ENCODE data around the gene C12orf60.

Gene C12orf60

DNA sequence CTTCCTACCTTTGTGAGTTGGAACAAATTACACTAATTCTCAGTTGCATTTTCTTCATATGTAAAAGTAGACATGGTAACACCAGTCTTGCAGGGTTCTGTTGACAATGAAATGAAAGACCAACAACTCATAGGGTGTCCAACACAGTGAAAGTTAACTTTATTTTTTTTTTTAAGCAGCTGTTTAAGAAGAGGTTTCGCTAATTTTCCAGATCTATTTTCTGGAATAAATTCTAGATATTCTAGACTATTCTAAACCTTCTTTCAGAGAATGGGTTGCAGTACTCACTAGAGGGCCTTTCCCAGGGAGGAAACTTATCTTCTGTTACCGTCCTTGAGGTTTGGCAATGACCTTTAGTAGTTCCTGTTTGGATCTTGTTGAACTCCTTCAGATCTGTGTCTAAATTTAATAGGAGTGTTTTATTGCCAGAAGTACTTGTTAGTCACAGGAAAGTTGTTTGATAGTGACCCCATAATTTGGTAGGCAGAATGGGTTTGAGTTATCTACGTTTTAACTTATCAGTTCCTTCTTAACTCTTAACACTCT lies 42.6 kb downstream of the C12orf60 start:
- no peaks in the 10 kb centered on the region for H3K9me3 ChIP-seq (ENCODE audit: control insufficient read depth in 2 of 2, low read length in 2 of 2)
- no peaks in the 10 kb centered on the region for H3K36me3 ChIP-seq (ENCODE audit: control insufficient read depth in 2 of 2, insufficient read depth in 2 of 2, low read length in 2 of 2)
- H3K4me1 ChIP-seq (ENCODE audit: control insufficient read depth in 2 of 2, insufficient read depth in 2 of 2, low read length in 2 of 2), result peaks cover 0 to 11% of the 10 kb centered on the region in 2 donors
- no peak overlapping the region for H3K4me3 ChIP-seq (ENCODE audit: low read length in 2 of 2)
- H3K9ac ChIP-seq (ENCODE audit: low read depth in 1 of 2, low read length in 2 of 2), result peak overlapping the region in 1 of 2 donors; percentile 14
- no peak overlapping the region for H3K27ac ChIP-seq (ENCODE audit: low read depth in 2 of 2, low read length in 2 of 2)
- H3K27me3 ChIP-seq (ENCODE audit: control insufficient read depth in 2 of 2, insufficient read depth in 2 of 2, low read length in 2 of 2), result no peaks in the 10 kb centered on the region

DNA sequence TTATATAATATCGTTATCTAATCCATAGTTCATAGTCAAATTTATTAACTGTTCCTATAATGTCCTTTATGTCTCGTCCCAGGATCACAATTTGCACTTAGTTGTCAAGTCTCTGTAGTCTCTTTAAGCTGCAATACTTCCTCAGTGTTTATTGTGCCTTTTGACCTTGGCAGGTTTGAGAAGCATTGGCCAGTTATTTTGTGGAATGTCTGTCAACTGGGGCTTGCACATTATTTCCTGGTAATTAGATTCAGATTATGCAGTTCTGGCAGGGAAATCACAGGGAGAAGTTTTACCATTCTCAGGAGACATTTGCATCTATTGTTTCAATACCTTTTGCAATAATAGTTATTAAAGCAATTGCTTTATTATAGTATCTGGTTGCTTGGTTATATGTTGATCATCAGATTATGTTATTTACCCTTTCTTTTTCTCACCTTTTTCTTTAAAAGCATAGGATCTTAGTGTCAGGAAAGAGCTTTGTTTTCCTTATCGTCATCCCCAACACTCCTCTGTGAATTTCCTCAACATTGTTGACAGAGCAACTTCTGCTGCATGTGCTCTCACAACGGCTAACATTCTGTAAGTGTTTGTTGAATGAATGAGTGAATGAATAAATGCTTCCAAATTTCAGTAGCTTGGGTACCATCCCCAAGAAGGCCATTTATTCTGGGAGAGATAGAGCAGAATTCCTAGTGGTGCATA lies 43.6 kb downstream of the C12orf60 start:
- H3K9ac ChIP-seq (ENCODE audit: low read depth in 1 of 2, low read length in 2 of 2), result no peak overlapping the region
- H3K27me3 ChIP-seq (ENCODE audit: control insufficient read depth in 2 of 2, insufficient read depth in 2 of 2, low read length in 2 of 2), result no peaks in the 10 kb centered on the region
- no peak overlapping the region for H3K27ac ChIP-seq (ENCODE audit: low read depth in 2 of 2, low read length in 2 of 2)
- H3K9me3 ChIP-seq (ENCODE audit: control insufficient read depth in 2 of 2, low read length in 2 of 2), result no peaks in the 10 kb centered on the region
- no peak overlapping the region for H3K4me3 ChIP-seq (ENCODE audit: low read length in 2 of 2)
- no peaks in the 10 kb centered on the region for H3K36me3 ChIP-seq (ENCODE audit: control insufficient read depth in 2 of 2, insufficient read depth in 2 of 2, low read length in 2 of 2)
- H3K4me1 ChIP-seq (ENCODE audit: control insufficient read depth in 2 of 2, insufficient read depth in 2 of 2, low read length in 2 of 2), result peaks cover 0 to 6% of the 10 kb centered on the region in 2 donors

DNA sequence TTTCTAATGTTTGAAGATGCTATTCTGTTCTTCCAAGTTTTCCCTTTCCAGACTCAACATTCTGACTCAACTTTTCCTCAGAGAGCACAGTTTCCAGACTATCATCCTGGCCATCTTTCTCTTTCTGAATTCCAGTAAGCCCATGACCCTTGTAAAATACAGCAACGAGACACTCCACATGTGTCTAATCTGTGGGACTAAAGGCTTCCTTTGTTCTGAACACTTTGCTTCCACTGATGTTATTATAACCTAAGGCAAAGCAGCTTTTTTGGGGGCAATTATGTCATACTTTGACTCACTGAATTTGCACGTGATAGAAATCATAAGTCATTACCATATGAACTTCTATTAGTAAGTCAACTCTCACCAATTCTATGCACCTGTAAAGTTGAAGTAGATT lies 46.2 kb downstream of the C12orf60 start:
- Histone ChIP-seq H3K27ac (ENCODE audit: low read depth in 2 of 2, low read length in 2 of 2) (no peak overlapping the region), H3K36me3 (ENCODE audit: control insufficient read depth in 2 of 2, insufficient read depth in 2 of 2, low read length in 2 of 2) (no peaks in the 10 kb centered on the region), H3K27me3 (ENCODE audit: control insufficient read depth in 2 of 2, insufficient read depth in 2 of 2, low read length in 2 of 2) (no peaks in the 10 kb centered on the region), H3K4me1 (ENCODE audit: control insufficient read depth in 2 of 2, insufficient read depth in 2 of 2, low read length in 2 of 2) (peaks cover 0 to 2% of the 10 kb centered on the region in 2 donors), H3K4me3 (ENCODE audit: low read length in 2 of 2) (no peak overlapping the region), H3K9me3 (ENCODE audit: control insufficient read depth in 2 of 2, low read length in 2 of 2) (no peaks in the 10 kb centered on the region), H3K9ac (ENCODE audit: low read depth in 1 of 2, low read length in 2 of 2) (no peak overlapping the region)

DNA sequence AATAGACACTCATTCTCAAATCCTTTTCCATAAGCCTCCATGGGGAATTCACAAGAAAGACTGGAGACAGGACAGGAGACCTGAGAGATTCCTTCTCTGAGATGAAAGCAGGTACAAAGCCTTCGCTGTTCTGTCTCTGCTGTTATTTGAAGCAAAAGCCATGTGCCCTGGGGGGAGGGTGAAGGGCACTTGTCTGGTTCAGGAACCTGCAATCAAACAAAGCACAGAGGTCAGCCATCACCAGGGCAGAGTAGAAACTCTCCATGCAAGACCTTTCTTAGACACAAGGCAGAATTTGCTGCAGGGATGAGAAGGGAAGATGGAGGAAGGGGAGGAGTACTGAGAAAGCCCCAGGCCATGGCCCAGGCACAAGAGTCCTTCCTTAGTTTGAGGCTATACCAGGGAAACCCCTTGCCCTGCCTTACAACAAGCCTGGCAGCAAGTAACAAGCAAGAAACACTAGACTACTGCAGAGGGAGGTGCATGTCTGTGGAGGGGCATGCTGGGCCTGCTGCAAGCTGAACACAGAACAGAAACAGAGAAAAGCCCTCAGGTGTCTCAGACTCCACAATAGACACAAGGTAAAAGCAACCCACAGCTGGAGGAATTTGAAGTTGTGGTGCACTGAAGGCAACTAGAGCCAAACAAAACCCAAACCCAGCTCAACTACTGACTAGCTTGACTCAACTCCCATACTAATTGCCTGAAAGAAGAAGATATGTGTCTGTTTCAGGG lies 47.6 kb downstream of the C12orf60 start:
- Histone ChIP-seq H3K9ac (ENCODE audit: low read depth in 1 of 2, low read length in 2 of 2) (no peak overlapping the region), H3K4me1 (ENCODE audit: control insufficient read depth in 2 of 2, insufficient read depth in 2 of 2, low read length in 2 of 2) (peaks cover 0 to 2% of the 10 kb centered on the region in 2 donors), H3K9me3 (ENCODE audit: control insufficient read depth in 2 of 2, low read length in 2 of 2) (no peaks in the 10 kb centered on the region), H3K27ac (ENCODE audit: low read depth in 2 of 2, low read length in 2 of 2) (no peak overlapping the region), H3K27me3 (ENCODE audit: control insufficient read depth in 2 of 2, insufficient read depth in 2 of 2, low read length in 2 of 2) (no peaks in the 10 kb centered on the region), H3K4me3 (ENCODE audit: low read length in 2 of 2) (no peak overlapping the region), H3K36me3 (ENCODE audit: control insufficient read depth in 2 of 2, insufficient read depth in 2 of 2, low read length in 2 of 2) (no peaks in the 10 kb centered on the region)

DNA sequence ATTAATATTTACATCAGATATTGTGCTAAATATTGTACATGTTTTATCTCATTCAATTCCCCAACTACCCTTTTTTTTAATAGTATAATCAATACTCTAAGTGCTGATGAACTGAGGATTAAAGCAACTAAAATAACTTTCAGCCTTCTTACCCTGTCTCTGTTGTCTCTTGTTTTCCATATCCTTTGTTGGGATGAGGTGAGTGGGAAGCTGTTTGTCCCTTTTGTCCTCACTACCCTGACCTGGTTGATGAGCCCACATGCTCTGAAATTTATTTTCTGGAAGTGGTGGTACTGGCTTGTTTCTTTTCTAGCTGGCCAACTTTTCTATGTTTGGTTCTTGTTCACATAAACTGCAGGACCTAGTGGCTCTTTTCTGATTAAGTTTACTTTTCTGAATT lies 49.4 kb downstream of the C12orf60 start:
- Histone ChIP-seq H3K4me3 (ENCODE audit: low read length in 2 of 2) (no peak overlapping the region), H3K36me3 (ENCODE audit: control insufficient read depth in 2 of 2, insufficient read depth in 2 of 2, low read length in 2 of 2) (no peaks in the 10 kb centered on the region), H3K9ac (ENCODE audit: low read depth in 1 of 2, low read length in 2 of 2) (no peak overlapping the region), H3K27me3 (ENCODE audit: control insufficient read depth in 2 of 2, insufficient read depth in 2 of 2, low read length in 2 of 2) (no peaks in the 10 kb centered on the region), H3K27ac (ENCODE audit: low read depth in 2 of 2, low read length in 2 of 2) (no peak overlapping the region), H3K9me3 (ENCODE audit: control insufficient read depth in 2 of 2, low read length in 2 of 2) (no peaks in the 10 kb centered on the region), H3K4me1 (ENCODE audit: control insufficient read depth in 2 of 2, insufficient read depth in 2 of 2, low read length in 2 of 2) (no peaks in the 10 kb centered on the region)

DNA sequence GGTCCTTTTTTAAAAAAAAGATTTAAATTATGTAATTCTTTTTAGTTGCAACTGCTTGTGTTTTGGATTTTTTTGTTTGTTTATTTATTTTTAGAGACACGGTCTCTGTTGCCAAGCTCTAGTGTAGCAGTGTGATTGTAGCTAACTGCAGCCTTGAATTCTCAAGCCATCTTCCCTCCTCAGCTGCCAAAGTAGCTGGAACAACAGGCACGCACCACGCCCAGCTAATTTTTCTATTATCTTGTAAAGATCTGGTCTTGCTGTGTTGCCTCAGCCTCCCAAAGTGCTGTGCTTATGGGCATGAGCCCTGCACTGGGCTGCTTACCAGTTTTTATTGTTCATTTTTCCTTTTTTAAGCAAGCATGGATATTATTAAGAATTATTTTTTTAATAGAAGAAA lies 50.5 kb downstream of the C12orf60 start:
- Histone ChIP-seq H3K36me3 (ENCODE audit: control insufficient read depth in 2 of 2, insufficient read depth in 2 of 2, low read length in 2 of 2) (no peaks in the 10 kb centered on the region), H3K27ac (ENCODE audit: low read depth in 2 of 2, low read length in 2 of 2) (no peak overlapping the region), H3K9ac (ENCODE audit: low read depth in 1 of 2, low read length in 2 of 2) (no peak overlapping the region), H3K4me1 (ENCODE audit: control insufficient read depth in 2 of 2, insufficient read depth in 2 of 2, low read length in 2 of 2) (no peaks in the 10 kb centered on the region), H3K9me3 (ENCODE audit: control insufficient read depth in 2 of 2, low read length in 2 of 2) (no peaks in the 10 kb centered on the region), H3K27me3 (ENCODE audit: control insufficient read depth in 2 of 2, insufficient read depth in 2 of 2, low read length in 2 of 2) (no peaks in the 10 kb centered on the region), H3K4me3 (ENCODE audit: low read length in 2 of 2) (no peak overlapping the region)

DNA sequence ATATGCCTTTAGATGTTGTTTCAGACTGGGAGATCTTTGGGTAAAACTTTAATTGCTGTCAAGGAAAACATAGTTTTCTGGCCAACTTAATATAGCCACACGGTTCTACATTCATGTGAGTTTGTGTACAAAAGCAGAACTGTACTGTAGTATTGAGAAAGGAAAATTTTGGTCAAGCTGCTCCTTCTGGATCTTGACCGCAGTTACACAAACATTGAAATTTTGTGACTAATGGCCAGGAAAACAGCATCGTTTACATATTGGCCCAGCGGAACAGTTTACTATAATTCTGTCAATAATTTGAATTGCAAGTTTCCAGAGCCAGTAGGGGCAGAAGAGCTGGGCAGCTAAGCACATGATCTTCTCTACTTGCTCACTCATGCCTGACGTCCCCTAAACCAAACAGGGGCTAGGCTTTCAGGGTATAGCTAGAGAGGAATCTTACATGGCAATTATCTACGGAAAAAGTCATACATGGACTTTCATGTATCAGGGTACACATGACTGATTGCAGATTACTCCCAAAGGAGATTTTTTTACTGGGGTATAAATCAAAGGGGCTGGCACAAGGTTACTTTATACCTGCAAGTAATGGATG lies 51.2 kb downstream of the C12orf60 start:
- no peak overlapping the region for H3K9ac ChIP-seq (ENCODE audit: low read depth in 1 of 2, low read length in 2 of 2)
- H3K9me3 ChIP-seq (ENCODE audit: control insufficient read depth in 2 of 2, low read length in 2 of 2), result no peaks in the 10 kb centered on the region
- no peak overlapping the region for H3K27ac ChIP-seq (ENCODE audit: low read depth in 2 of 2, low read length in 2 of 2)
- no peaks in the 10 kb centered on the region for H3K4me1 ChIP-seq (ENCODE audit: control insufficient read depth in 2 of 2, insufficient read depth in 2 of 2, low read length in 2 of 2)
- H3K4me3 ChIP-seq (ENCODE audit: low read length in 2 of 2), result no peak overlapping the region
- no peaks in the 10 kb centered on the region for H3K36me3 ChIP-seq (ENCODE audit: control insufficient read depth in 2 of 2, insufficient read depth in 2 of 2, low read length in 2 of 2)
- H3K27me3 ChIP-seq (ENCODE audit: control insufficient read depth in 2 of 2, insufficient read depth in 2 of 2, low read length in 2 of 2), result no peaks in the 10 kb centered on the region

DNA sequence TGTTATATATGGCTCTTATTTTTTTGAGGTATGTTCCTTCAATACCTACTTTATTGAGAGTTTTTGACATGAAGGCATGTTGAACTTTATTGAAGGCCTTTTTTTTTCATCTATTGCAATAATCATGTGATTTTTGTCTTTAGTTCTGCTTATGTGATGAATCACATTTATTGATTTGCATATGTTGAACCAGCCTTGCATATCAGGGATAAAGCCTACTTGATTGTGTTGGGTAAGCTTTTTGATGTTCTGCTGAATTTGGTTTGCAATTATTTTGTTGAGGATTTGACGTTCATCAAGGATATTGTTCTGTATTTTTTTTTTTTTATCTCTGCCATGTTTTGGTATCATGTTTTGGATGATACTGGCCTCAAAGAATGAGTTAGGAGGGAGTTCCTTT lies 55.0 kb downstream of the C12orf60 start:
- H3K36me3 ChIP-seq (ENCODE audit: control insufficient read depth in 2 of 2, insufficient read depth in 2 of 2, low read length in 2 of 2), result no peaks in the 10 kb centered on the region
- no peaks in the 10 kb centered on the region for H3K4me1 ChIP-seq (ENCODE audit: control insufficient read depth in 2 of 2, insufficient read depth in 2 of 2, low read length in 2 of 2)
- no peak overlapping the region for H3K27ac ChIP-seq (ENCODE audit: low read depth in 2 of 2, low read length in 2 of 2)
- H3K9me3 ChIP-seq (ENCODE audit: control insufficient read depth in 2 of 2, low read length in 2 of 2), result no peaks in the 10 kb centered on the region
- H3K27me3 ChIP-seq (ENCODE audit: control insufficient read depth in 2 of 2, insufficient read depth in 2 of 2, low read length in 2 of 2), result no peaks in the 10 kb centered on the region
- H3K9ac ChIP-seq (ENCODE audit: low read depth in 1 of 2, low read length in 2 of 2), result no peak overlapping the region
- no peak overlapping the region for H3K4me3 ChIP-seq (ENCODE audit: low read length in 2 of 2)

DNA sequence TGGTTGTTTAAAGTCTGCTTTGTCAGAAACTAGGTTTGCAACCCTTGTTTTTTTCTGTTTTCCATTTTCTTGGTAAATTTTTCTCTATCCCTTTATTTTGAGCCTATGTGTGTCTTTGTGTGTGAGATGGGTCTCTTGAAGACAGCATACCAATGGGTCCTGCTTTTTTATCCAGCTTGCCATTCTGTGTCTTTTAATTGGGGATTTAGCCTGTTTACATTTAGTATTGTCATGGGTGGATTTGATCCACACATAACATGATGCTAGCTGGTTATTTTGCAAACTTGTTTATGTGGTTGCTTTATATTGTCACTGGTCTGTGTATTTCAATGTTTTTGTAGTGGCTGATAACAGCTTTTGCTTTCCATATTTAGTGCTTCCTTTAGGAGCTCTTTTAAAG lies 57.0 kb downstream of the C12orf60 start:
- no peaks in the 10 kb centered on the region for H3K36me3 ChIP-seq (ENCODE audit: control insufficient read depth in 2 of 2, insufficient read depth in 2 of 2, low read length in 2 of 2)
- H3K4me1 ChIP-seq (ENCODE audit: control insufficient read depth in 2 of 2, insufficient read depth in 2 of 2, low read length in 2 of 2), result no peaks in the 10 kb centered on the region
- H3K9me3 ChIP-seq (ENCODE audit: control insufficient read depth in 2 of 2, low read length in 2 of 2), result no peaks in the 10 kb centered on the region
- H3K4me3 ChIP-seq (ENCODE audit: low read length in 2 of 2), result no peak overlapping the region
- H3K9ac ChIP-seq (ENCODE audit: low read depth in 1 of 2, low read length in 2 of 2), result no peak overlapping the region
- no peaks in the 10 kb centered on the region for H3K27me3 ChIP-seq (ENCODE audit: control insufficient read depth in 2 of 2, insufficient read depth in 2 of 2, low read length in 2 of 2)
- no peak overlapping the region for H3K27ac ChIP-seq (ENCODE audit: low read depth in 2 of 2, low read length in 2 of 2)

DNA sequence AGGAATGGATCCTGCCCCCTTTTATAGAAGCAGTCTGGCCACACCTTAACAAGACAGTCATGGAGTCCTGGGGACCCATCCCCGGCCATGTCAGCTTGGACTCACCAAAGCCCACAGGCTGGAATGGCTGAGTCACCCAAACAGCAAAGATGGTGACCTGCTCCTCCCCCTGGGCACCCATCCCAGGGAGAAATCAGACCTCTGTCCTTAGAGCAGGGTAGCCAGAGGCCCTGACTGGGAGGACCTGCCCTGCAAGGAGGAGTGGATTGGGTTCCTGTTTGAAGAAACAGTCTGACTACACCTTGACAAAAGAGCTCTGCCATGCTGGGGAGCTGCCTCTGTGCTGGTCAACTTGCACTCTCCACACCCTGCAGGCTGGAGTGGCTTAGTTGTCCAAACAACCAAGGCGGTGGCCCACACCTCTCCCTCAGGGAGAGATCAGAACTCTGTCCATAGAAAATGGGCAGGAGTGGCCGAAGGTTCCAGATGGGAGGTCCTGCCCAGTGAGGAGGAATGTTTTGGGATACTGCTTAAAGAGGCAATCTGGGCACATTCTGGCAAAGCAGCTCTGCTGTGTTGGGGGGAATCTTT lies 65.5 kb downstream of the C12orf60 start:
- Histone ChIP-seq H3K4me3 (ENCODE audit: low read length in 2 of 2) (no peak overlapping the region), H3K4me1 (ENCODE audit: control insufficient read depth in 2 of 2, insufficient read depth in 2 of 2, low read length in 2 of 2) (no peaks in the 10 kb centered on the region), H3K9ac (ENCODE audit: low read depth in 1 of 2, low read length in 2 of 2) (no peak overlapping the region), H3K27ac (ENCODE audit: low read depth in 2 of 2, low read length in 2 of 2) (no peak overlapping the region), H3K9me3 (ENCODE audit: control insufficient read depth in 2 of 2, low read length in 2 of 2) (no peaks in the 10 kb centered on the region), H3K27me3 (ENCODE audit: control insufficient read depth in 2 of 2, insufficient read depth in 2 of 2, low read length in 2 of 2) (no peaks in the 10 kb centered on the region), H3K36me3 (ENCODE audit: control insufficient read depth in 2 of 2, insufficient read depth in 2 of 2, low read length in 2 of 2) (no peaks in the 10 kb centered on the region)
